ENCODE measurements around the gene MYLK4. TPM values are rescaled to one million over a fixed set of nuclear protein-coding genes. Genes with fewer than 3 reads are reported as not detected.

The MYLK4 gene
- polyA plus RNA-seq, 6 donors from 2014 or later: 0.04 to 0.13 (median 0.10) TPM; not detected in 2

GRCh38 chr6:2760882-2761842, 10.4 kb upstream of the MYLK4 start:
- Mint-ChIP-seq H3K9me3 (peaks cover 0 to 5% (median 0%) of the 10 kb centered on the region in 7 donors), H3K36me3 (no peaks in the 10 kb centered on the region), H3K27ac (peak overlapping the region in 1 of 6 donors; percentile 54), H3K4me1 (peaks cover 4 to 7% (median 5%) of the 10 kb centered on the region in 3 donors), H3K27me3 (peaks cover 0 to 4% (median 0%) of the 10 kb centered on the region in 3 donors), H3K4me3 (peak overlapping the region in 2 of 8 donors; percentile 7 to 50)
- ATAC-seq (ENCODE audit: low read depth in 2 of 2) (no peak), DNase-seq (no peak)

DNA sequence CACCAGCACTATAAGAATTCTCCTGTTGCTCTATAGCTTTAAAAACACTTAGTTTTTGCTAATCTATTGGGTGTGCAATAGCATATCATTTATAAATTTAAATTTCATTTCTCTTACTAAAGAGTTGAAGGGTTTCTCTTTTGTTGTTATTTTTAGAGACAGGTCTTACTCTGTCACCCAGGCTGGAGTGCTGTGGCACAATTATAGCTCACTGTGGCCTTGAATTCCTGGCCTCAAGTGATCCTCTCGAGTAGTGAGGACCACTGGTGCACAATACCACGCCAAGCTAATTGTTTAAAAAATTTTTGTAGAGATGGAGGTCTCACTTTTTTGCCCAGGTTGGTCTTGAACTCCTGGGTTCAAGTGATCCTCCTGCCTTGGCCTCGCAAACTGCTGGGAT, 8.3 kb upstream of the MYLK4 start:
- no peak overlapping the region for H3K27ac Mint-ChIP-seq
- H3K27me3 Mint-ChIP-seq: peaks cover 0 to 5% (median 5%) of the 10 kb centered on the region in 3 donors
- no peak overlapping the region for H3K4me3 Mint-ChIP-seq
- peaks cover 0 to under 1% (median 0%) of the 10 kb centered on the region in 3 donors for H3K4me1 Mint-ChIP-seq
- H3K36me3 Mint-ChIP-seq: no peaks in the 10 kb centered on the region
- DNase-seq: no peak
- ATAC-seq (ENCODE audit: low read depth in 2 of 2): no peak
- H3K9me3 Mint-ChIP-seq: peaks cover 0 to 5% (median 0%) of the 10 kb centered on the region in 7 donors

GRCh38 chr6:2756687-2757224, 6.0 kb upstream of the MYLK4 start:
- no peak for DNase-seq
- Mint-ChIP-seq H3K4me1 (peaks cover 0 to 7% (median 0%) of the 10 kb centered on the region in 3 donors), H3K27ac (no peak overlapping the region), H3K36me3 (peaks cover 0 to 5% of the 10 kb centered on the region in 2 donors), H3K9me3 (peaks cover 0 to 5% (median 4%) of the 10 kb centered on the region in 7 donors), H3K4me3 (no peak overlapping the region), H3K27me3 (peaks cover 5 to 19% (median 13%) of the 10 kb centered on the region in 3 donors)
- no peak for ATAC-seq (ENCODE audit: low read depth in 2 of 2)

DNA sequence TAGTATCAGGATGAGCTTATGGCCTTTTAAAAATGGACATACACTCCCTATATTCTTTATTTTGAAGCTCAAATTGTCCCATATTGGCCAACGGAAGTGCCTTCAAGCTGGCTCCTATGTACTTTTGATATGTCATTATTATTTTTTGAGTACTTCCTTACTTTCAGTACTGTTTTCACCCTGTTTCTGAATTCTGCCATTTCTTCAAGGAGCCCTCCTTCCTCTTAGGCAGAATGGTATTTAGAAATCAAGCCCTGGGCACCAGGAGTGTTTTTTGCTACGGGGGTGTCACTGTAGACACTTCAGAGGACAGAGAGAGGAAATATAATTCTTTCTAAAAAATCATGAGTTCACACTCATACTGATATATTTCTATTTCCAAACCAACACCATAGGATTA, 5.5 kb upstream of the MYLK4 start:
- no peak overlapping the region for H3K4me3 Mint-ChIP-seq
- H3K27me3 Mint-ChIP-seq: peaks cover 5 to 21% (median 13%) of the 10 kb centered on the region in 3 donors
- DNase-seq: no peak

DNA sequence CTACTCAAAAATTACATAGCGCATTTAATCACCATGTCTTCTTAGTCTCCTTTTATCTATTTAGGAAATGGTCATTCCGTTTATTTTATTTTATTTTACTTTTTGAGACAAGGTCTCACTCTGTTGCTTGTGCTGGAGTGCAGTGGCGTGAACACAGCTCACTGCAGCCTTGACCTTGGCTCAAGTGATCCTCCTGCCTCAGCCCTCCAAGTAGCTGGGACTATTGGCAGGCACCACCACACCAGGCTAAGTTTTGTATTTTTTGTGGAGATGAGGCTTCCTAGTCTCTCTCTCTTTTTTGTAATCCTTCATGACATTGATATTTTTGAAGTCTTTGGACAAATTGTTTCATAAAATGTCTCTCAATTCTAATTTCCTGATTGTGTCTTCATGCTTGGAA, 4.7 kb upstream of the MYLK4 start:
- peaks cover 5 to 26% (median 19%) of the 10 kb centered on the region in 3 donors for H3K27me3 Mint-ChIP-seq
- no peak overlapping the region for H3K27ac Mint-ChIP-seq
- peaks cover 0 to 4% (median 4%) of the 10 kb centered on the region in 7 donors for H3K9me3 Mint-ChIP-seq
- peaks cover 0 to 5% of the 10 kb centered on the region in 2 donors for H3K36me3 Mint-ChIP-seq
- H3K4me3 Mint-ChIP-seq: no peak overlapping the region
- no peak for DNase-seq
- ATAC-seq (ENCODE audit: low read depth in 2 of 2): no peak
- H3K4me1 Mint-ChIP-seq: peaks cover 0 to 7% (median 0%) of the 10 kb centered on the region in 3 donors

More for the DNA sequence above, 5.5 kb upstream of the MYLK4 start:
- H3K27ac Mint-ChIP-seq: no peak overlapping the region
- peaks cover 0 to 5% (median 4%) of the 10 kb centered on the region in 7 donors for H3K9me3 Mint-ChIP-seq
- no peak for ATAC-seq (ENCODE audit: low read depth in 2 of 2)
- peaks cover 0 to 5% of the 10 kb centered on the region in 2 donors for H3K36me3 Mint-ChIP-seq
- H3K4me1 Mint-ChIP-seq: peaks cover 0 to 7% (median 0%) of the 10 kb centered on the region in 3 donors

GRCh38 chr6:2754911-2755310, 4.2 kb upstream of the MYLK4 start:
- no peak for DNase-seq
- Mint-ChIP-seq H3K9me3 (peaks cover 0 to 4% (median 0%) of the 10 kb centered on the region in 7 donors), H3K4me3 (no peak overlapping the region), H3K4me1 (peaks cover 0 to 8% (median 2%) of the 10 kb centered on the region in 3 donors), H3K27ac (no peak overlapping the region), H3K36me3 (peaks cover 0 to 5% of the 10 kb centered on the region in 2 donors), H3K27me3 (peaks cover 5 to 26% (median 24%) of the 10 kb centered on the region in 3 donors)
- ATAC-seq (ENCODE audit: low read depth in 2 of 2): no peak

DNA sequence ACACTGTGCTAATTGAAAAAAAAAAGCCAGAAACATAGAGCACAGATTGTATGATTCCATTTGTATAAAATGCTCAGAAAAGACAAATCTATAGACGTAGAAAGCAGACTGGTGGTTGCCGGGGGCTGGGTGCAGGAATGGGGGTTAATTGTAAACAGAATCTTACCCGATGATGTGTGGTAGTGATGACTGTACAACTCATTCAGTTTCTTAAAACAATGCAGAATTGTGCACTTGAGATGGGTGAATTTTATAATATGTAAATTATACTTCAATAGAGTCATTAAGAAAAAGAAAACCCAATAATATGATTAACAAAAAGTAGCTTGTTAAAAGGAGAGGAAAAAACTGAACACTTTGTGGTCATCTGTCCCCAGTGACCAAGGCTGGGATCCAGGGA, 3.7 kb upstream of the MYLK4 start:
- peak overlapping the region in 1 of 6 donors; percentile 5 for H3K27ac Mint-ChIP-seq
- peaks cover 0 to 11% (median 4%) of the 10 kb centered on the region in 3 donors for H3K4me1 Mint-ChIP-seq
- ATAC-seq (ENCODE audit: low read depth in 2 of 2) (no peak), DNase-seq (no peak)
- H3K27me3 Mint-ChIP-seq: peaks cover 5 to 30% (median 26%) of the 10 kb centered on the region in 3 donors
- peaks cover 0 to 4% (median 0%) of the 10 kb centered on the region in 7 donors for H3K9me3 Mint-ChIP-seq
- H3K36me3 Mint-ChIP-seq: peaks cover 0 to 5% of the 10 kb centered on the region in 2 donors
- no peak overlapping the region for H3K4me3 Mint-ChIP-seq

- Mint-ChIP-seq H3K9me3 (peaks cover 0 to 4% (median 0%) of the 10 kb centered on the region in 7 donors), H3K4me1 (peaks cover 0 to 11% (median 4%) of the 10 kb centered on the region in 3 donors), H3K27ac (no peak overlapping the region), H3K36me3 (peaks cover 0 to 5% of the 10 kb centered on the region in 2 donors), H3K27me3 (peaks cover 5 to 30% (median 26%) of the 10 kb centered on the region in 3 donors), H3K4me3 (peak overlapping the region in 1 of 8 donors; percentile 22)
- ATAC-seq (ENCODE audit: low read depth in 2 of 2) (no peak), DNase-seq (no peak)
These were observed 3.0 kb upstream of the MYLK4 start for GRCh38 chr6:2753743-2754142.

- Mint-ChIP-seq H3K4me3 (no peak overlapping the region), H3K27ac (no peak overlapping the region), H3K4me1 (peaks cover 0 to 11% (median 4%) of the 10 kb centered on the region in 3 donors), H3K27me3 (peaks cover 5 to 30% (median 26%) of the 10 kb centered on the region in 3 donors), H3K9me3 (peaks cover 0 to 4% (median 0%) of the 10 kb centered on the region in 7 donors), H3K36me3 (peaks cover 0 to 5% of the 10 kb centered on the region in 2 donors)
- DNase-seq: no peak
- no peak for ATAC-seq (ENCODE audit: low read depth in 2 of 2)
These were observed 2.4 kb upstream of the MYLK4 start for GRCh38 chr6:2753110-2753489.

GRCh38 chr6:2752477-2753109, 1.9 kb upstream of the MYLK4 start:
- H3K4me1 Mint-ChIP-seq: peaks cover 0 to 11% (median 4%) of the 10 kb centered on the region in 3 donors
- no peak for DNase-seq
- H3K4me3 Mint-ChIP-seq: no peak overlapping the region
- no peak for ATAC-seq (ENCODE audit: low read depth in 2 of 2)
- peaks cover 0 to 4% (median 0%) of the 10 kb centered on the region in 7 donors for H3K9me3 Mint-ChIP-seq
- H3K36me3 Mint-ChIP-seq: peaks cover 0 to 5% of the 10 kb centered on the region in 2 donors
- H3K27me3 Mint-ChIP-seq: peaks cover 5 to 30% (median 26%) of the 10 kb centered on the region in 3 donors
- peak overlapping the region in 1 of 6 donors; percentile 22 for H3K27ac Mint-ChIP-seq

DNA sequence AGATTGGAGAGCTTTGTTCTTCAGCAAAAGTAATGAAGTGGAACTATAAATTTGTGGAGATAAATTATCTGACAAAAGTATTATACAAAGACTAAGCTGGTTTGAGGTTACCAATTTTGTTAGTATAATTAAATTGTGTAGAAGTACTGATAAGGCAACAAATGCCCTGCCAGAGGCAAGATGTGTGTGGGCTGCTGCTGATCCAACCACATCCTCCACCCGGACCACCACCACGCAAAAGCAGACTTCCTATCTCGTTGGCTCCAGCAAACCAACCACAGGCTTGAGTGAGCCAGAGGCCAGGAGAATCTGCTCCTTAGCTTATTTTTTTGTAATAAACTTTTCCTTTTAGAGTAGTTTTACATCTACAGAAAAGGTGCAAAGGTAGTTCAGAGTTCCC, 1.1 kb upstream of the MYLK4 start:
- Mint-ChIP-seq H3K4me3 (no peak overlapping the region), H3K27ac (no peak overlapping the region), H3K4me1 (peaks cover 0 to 11% (median 4%) of the 10 kb centered on the region in 3 donors), H3K36me3 (peaks cover 0 to 5% of the 10 kb centered on the region in 2 donors), H3K9me3 (peaks cover 0 to 4% (median 0%) of the 10 kb centered on the region in 7 donors), H3K27me3 (peaks cover 5 to 30% (median 26%) of the 10 kb centered on the region in 3 donors)
- no peak for ATAC-seq (ENCODE audit: low read depth in 2 of 2)
- no peak for DNase-seq

GRCh38 chr6:2749969-2750600, 637 bp downstream of the MYLK4 start:
- Mint-ChIP-seq H3K9me3 (peaks cover 0 to 4% (median 0%) of the 10 kb centered on the region in 7 donors), H3K27ac (no peak overlapping the region), H3K4me1 (peaks cover 0 to 11% (median 4%) of the 10 kb centered on the region in 3 donors), H3K36me3 (peaks cover 0 to 5% of the 10 kb centered on the region in 2 donors), H3K27me3 (peaks cover 5 to 26% (median 26%) of the 10 kb centered on the region in 3 donors), H3K4me3 (no peak overlapping the region)
- DNase-seq (peak; percentile 62), ATAC-seq (ENCODE audit: low read depth in 2 of 2) (peak; percentile 65 to 67)
